Measurements from ENCODE around the gene CEBPZOS. TPM values are rescaled to one million over a fixed set of nuclear protein-coding genes. Genes with fewer than 3 reads are reported as not detected.
A peak's percentile ranks its signal among the peaks of the same experiment; 100 is the strongest.

The CEBPZOS gene
- total and polyA plus RNA-seq, 7 experiments from 2014 or later: 26.9 to 58.8 (median 40.7) TPM

DNA sequence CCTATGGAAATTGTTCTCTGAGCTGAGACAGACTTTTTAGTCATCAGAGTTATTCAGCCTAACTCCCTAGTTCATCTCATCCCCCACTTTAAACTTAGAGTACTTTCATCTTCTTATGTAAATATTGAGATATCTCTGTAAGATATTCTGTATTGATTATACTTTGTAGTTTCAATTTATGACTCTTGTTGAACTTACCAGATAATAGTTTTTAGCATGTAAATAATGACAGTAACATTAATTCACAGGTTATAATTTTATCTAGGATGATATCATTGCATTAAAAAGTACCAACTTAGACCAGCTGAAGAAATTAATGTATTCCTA lies 24.7 kb upstream of the CEBPZOS start:
- Histone ChIP-seq H3K9me3 (ENCODE audit: control insufficient read depth in 2 of 3, low read length in 3 of 3) (no peaks in the 10 kb centered on the region), H3K4me3 (ENCODE audit: low read length) (no peak overlapping the region), H3K27ac (ENCODE audit: low read depth, low read length) (no peak overlapping the region), H3K36me3 (ENCODE audit: control insufficient read depth in 2 of 3, insufficient read depth in 3 of 3, low read length in 3 of 3) (no peaks in the 10 kb centered on the region), H3K4me1 (ENCODE audit: control insufficient read depth in 2 of 2, insufficient read depth in 2 of 2, low read length in 2 of 2) (no peaks in the 10 kb centered on the region), H3K27me3 (ENCODE audit: control insufficient read depth in 2 of 2, insufficient read depth in 2 of 2, low read length in 2 of 2) (no peaks in the 10 kb centered on the region)
- Mint-ChIP-seq H3K27me3 (peaks cover 0 to 2% (median 0%) of the 10 kb centered on the region in 5 donors), H3K36me3 (no peaks in the 10 kb centered on the region), H3K9me3 (peaks cover 0 to 2% (median 0%) of the 10 kb centered on the region in 11 donors), H3K4me1 (no peaks in the 10 kb centered on the region), H3K4me3 (no peak overlapping the region), H3K27ac (no peak overlapping the region)
- CTCF ChIA-PET: interaction anchor here (1.1 kb wide), 1 partner anchor 67 kb away, joined by 4 read pairs; no protein-coding TSS in a partner anchor
- POLR2A ChIA-PET: no interaction called here
- ATAC-seq: no peak
- DNase-seq: no peak
- intact Hi-C loops (cut with micrococcal nuclease): no loop called here

DNA sequence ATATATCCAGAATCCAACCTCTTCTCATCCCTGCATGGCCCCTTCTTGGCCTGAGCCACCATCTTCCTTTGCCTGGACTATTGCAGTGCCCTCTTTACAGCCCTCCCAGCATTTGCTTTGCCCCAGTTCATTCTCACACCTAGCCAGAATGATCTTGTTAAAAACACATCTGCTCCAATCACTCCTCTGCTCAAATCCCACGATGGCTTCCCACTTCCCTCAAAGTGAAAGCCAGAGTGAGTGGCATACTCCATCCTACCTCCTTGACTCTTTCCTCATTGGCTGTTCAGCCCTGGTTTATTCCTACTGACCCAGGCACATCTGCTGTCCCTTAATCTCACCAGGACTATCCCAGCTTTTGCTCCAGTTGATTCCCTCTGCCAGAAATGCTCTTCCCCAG lies 22.6 kb upstream of the CEBPZOS start:
- ChIA-PET POLR2A (no interaction called here), CTCF (no interaction called here)
- Histone ChIP-seq H3K4me1 (ENCODE audit: control insufficient read depth in 2 of 2, insufficient read depth in 2 of 2, low read length in 2 of 2) (no peaks in the 10 kb centered on the region), H3K27ac (ENCODE audit: low read depth, low read length) (no peak overlapping the region), H3K4me3 (ENCODE audit: low read length) (no peak overlapping the region), H3K27me3 (ENCODE audit: control insufficient read depth in 2 of 2, insufficient read depth in 2 of 2, low read length in 2 of 2) (no peaks in the 10 kb centered on the region), H3K9me3 (ENCODE audit: control insufficient read depth in 2 of 3, low read length in 3 of 3) (no peaks in the 10 kb centered on the region), H3K36me3 (ENCODE audit: control insufficient read depth in 2 of 3, insufficient read depth in 3 of 3, low read length in 3 of 3) (no peaks in the 10 kb centered on the region)
- peak overlapping the region in 1 of 9 donors; percentile 10 for H3K27ac Mint-ChIP-seq
- no peak for DNase-seq
- H3K27me3 Mint-ChIP-seq: peaks cover 0 to 10% (median 0%) of the 10 kb centered on the region in 5 donors
- ATAC-seq: no peak
- no peaks in the 10 kb centered on the region for H3K9me3 Mint-ChIP-seq
- H3K4me1 Mint-ChIP-seq: no peaks in the 10 kb centered on the region
- no peak overlapping the region for H3K4me3 Mint-ChIP-seq
- no peaks in the 10 kb centered on the region for H3K36me3 Mint-ChIP-seq
- intact Hi-C loops (cut with micrococcal nuclease): no loop called here

DNA sequence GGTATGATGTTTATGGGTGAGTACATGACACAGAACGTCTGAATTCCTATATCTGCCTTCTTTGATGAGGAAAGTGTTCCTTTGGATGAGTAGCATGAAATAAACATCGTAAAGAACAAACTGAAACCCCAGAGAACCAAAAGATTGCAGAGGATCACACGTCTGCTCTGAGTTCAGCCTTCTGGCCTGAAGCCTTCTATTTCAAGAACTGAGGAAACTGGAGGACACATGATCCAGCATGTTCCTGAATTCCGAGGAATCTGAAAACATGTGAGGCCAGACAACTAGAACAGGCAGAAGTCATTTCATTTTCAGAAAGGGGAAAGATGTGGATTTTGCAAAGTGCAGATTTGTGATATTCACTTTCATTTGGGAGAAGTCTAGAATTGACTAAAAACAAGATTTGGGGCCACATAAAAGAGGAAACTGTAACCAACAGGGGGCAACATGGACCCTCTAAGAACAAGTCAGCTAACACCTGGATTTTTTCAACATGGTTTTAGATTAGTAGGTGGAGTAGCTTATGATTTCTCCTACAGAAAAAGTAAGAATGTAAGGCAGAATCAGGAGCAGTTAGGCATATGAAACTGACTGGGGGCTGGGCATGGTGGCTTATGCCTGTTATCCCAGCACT lies 16.2 kb upstream of the CEBPZOS start:
- Histone ChIP-seq H3K36me3 (ENCODE audit: control insufficient read depth in 2 of 3, insufficient read depth in 3 of 3, low read length in 3 of 3) (no peaks in the 10 kb centered on the region), H3K4me1 (ENCODE audit: control insufficient read depth in 2 of 2, insufficient read depth in 2 of 2, low read length in 2 of 2) (no peaks in the 10 kb centered on the region), H3K27ac (ENCODE audit: low read depth, low read length) (no peak overlapping the region), H3K4me3 (ENCODE audit: low read length) (no peak overlapping the region), H3K9me3 (ENCODE audit: control insufficient read depth in 2 of 3, low read length in 3 of 3) (no peaks in the 10 kb centered on the region), H3K27me3 (ENCODE audit: control insufficient read depth in 2 of 2, insufficient read depth in 2 of 2, low read length in 2 of 2) (no peaks in the 10 kb centered on the region)
- DNase-seq: no peak
- POLR2A ChIA-PET: no interaction called here
- H3K36me3 Mint-ChIP-seq: no peaks in the 10 kb centered on the region
- H3K4me1 Mint-ChIP-seq: no peaks in the 10 kb centered on the region
- CTCF ChIA-PET: interaction anchor here (0.6 kb wide), 1 partner anchor 11 kb away, joined by 3 read pairs; no protein-coding TSS in a partner anchor
- intact Hi-C loops (cut with micrococcal nuclease): no loop called here
- no peak for ATAC-seq
- H3K27ac Mint-ChIP-seq: no peak overlapping the region
- no peaks in the 10 kb centered on the region for H3K9me3 Mint-ChIP-seq
- H3K4me3 Mint-ChIP-seq: no peak overlapping the region
- peaks cover 8 to 50% (median 13%) of the 10 kb centered on the region in 5 donors for H3K27me3 Mint-ChIP-seq

DNA sequence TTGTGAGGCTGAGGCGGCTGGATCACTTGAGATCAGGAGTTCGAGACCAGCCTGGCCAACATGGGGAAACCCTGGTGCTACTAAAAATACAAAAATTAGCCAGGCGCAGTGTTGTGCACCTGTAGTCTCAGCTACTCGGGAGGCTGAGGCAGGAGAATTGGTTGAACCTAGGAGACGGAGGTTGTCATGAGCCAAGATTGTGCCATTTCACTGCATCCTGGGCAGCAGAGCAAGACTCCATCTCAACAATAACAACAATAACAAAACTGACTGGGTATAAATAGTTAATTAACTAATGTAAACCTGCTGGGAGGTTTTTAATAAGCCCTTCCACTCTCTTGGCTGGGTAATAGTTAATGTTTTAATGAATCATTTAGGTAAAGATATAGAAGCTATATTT lies 15.7 kb upstream of the CEBPZOS start:
- Mint-ChIP-seq H3K9me3 (no peaks in the 10 kb centered on the region), H3K4me3 (no peak overlapping the region), H3K27me3 (peaks cover 8 to 50% (median 13%) of the 10 kb centered on the region in 5 donors), H3K27ac (no peak overlapping the region), H3K4me1 (no peaks in the 10 kb centered on the region), H3K36me3 (no peaks in the 10 kb centered on the region)
- no peak for DNase-seq
- no peak overlapping the region for H3K27ac ChIP-seq (ENCODE audit: low read depth, low read length)
- CTCF ChIA-PET: no interaction called here
- no peak overlapping the region for H3K4me3 ChIP-seq (ENCODE audit: low read length)
- no peaks in the 10 kb centered on the region for H3K4me1 ChIP-seq (ENCODE audit: control insufficient read depth in 2 of 2, insufficient read depth in 2 of 2, low read length in 2 of 2)
- H3K9me3 ChIP-seq (ENCODE audit: control insufficient read depth in 2 of 3, low read length in 3 of 3): no peaks in the 10 kb centered on the region
- H3K27me3 ChIP-seq (ENCODE audit: control insufficient read depth in 2 of 2, insufficient read depth in 2 of 2, low read length in 2 of 2): no peaks in the 10 kb centered on the region
- no peak for ATAC-seq
- H3K36me3 ChIP-seq (ENCODE audit: control insufficient read depth in 2 of 3, insufficient read depth in 3 of 3, low read length in 3 of 3): no peaks in the 10 kb centered on the region
- intact Hi-C loops (cut with micrococcal nuclease): no loop called here
- POLR2A ChIA-PET: no interaction called here

GRCh38 chr2:37181726-37182684 lies 14.3 kb upstream of the CEBPZOS start:
- Histone ChIP-seq H3K27me3 (ENCODE audit: control insufficient read depth in 2 of 2, insufficient read depth in 2 of 2, low read length in 2 of 2) (no peaks in the 10 kb centered on the region), H3K9me3 (ENCODE audit: control insufficient read depth in 2 of 3, low read length in 3 of 3) (no peaks in the 10 kb centered on the region), H3K36me3 (ENCODE audit: control insufficient read depth in 2 of 3, insufficient read depth in 3 of 3, low read length in 3 of 3) (no peaks in the 10 kb centered on the region), H3K27ac (ENCODE audit: low read depth, low read length) (no peak overlapping the region), H3K4me3 (ENCODE audit: low read length) (no peak overlapping the region), H3K4me1 (ENCODE audit: control insufficient read depth in 2 of 2, insufficient read depth in 2 of 2, low read length in 2 of 2) (no peaks in the 10 kb centered on the region)
- Mint-ChIP-seq H3K4me1 (no peaks in the 10 kb centered on the region), H3K4me3 (no peak overlapping the region), H3K27ac (no peak overlapping the region), H3K36me3 (no peaks in the 10 kb centered on the region), H3K27me3 (peaks cover 8 to 58% (median 13%) of the 10 kb centered on the region in 5 donors), H3K9me3 (no peaks in the 10 kb centered on the region)
- intact Hi-C loops (cut with micrococcal nuclease): no loop called here
- ChIA-PET CTCF (no interaction called here), POLR2A (interaction anchor here (0.7 kb wide), 1 partner anchor 144 kb away, joined by 4 read pairs; no protein-coding TSS in a partner anchor)
- DNase-seq (no peak), ATAC-seq (no peak)

- Histone ChIP-seq H3K9me3 (ENCODE audit: control insufficient read depth in 2 of 3, low read length in 3 of 3) (no peaks in the 10 kb centered on the region), H3K4me3 (ENCODE audit: low read length) (no peak within 1 kb of the TSS), H3K27ac (ENCODE audit: low read depth, low read length) (no peak within 1 kb of the TSS), H3K36me3 (ENCODE audit: control insufficient read depth in 2 of 3, insufficient read depth in 3 of 3, low read length in 3 of 3) (no peaks in the 10 kb centered on the region), H3K4me1 (ENCODE audit: control insufficient read depth in 2 of 2, insufficient read depth in 2 of 2, low read length in 2 of 2) (no peaks in the 10 kb centered on the region), H3K27me3 (ENCODE audit: control insufficient read depth in 2 of 2, insufficient read depth in 2 of 2, low read length in 2 of 2) (no peaks in the 10 kb centered on the region)
- peaks cover 0 to 2% (median 0%) of the 10 kb centered on the region in 7 donors for H3K4me1 Mint-ChIP-seq
- CTCF ChIA-PET: interaction anchor here (0.6 kb wide), 1 partner anchor 100 kb away, joined by 3 read pairs; no protein-coding TSS in a partner anchor
- POLR2A ChIA-PET: interaction anchor here (1.0 kb wide), 1 partner anchor 43 kb away, joined by 3 read pairs; the partner anchor contains the start of genes CEBPZ and NDUFAF7
- intact Hi-C loops (cut with micrococcal nuclease): no loop called here
- DNase-seq: no peak
- H3K27me3 Mint-ChIP-seq: peaks cover 0 to 33% (median 8%) of the 10 kb centered on the region in 5 donors
- H3K36me3 Mint-ChIP-seq: no peaks in the 10 kb centered on the region
- H3K4me3 Mint-ChIP-seq: no peak within 1 kb of the TSS
- no peak within 1 kb of the TSS for H3K27ac Mint-ChIP-seq
- ATAC-seq: no peak
- H3K9me3 Mint-ChIP-seq: no peaks in the 10 kb centered on the region
Observed at GRCh38 chr2:37188570-37188969, 7.7 kb upstream of the CEBPZOS start, which contains the start of gene SULT6B1. Gene SULT6B1 (minus strand): TSS chr2:37188670. CDS start chr2:37188640, 30 bp downstream.
